SU-DHL-6 (cell line): Measurements from ENCODE around the gene EPB41L2.

ENCODE experiments used
- CTCF ChIP-seq: fragments of 200-600 bp; sonication (generic); IDR thresholded peaks from one replicate; pipeline ENCODE4 v1.5.1; 2017; ENCODE audit warnings: antibody characterized with exemption, mild to moderate bottlenecking, low read length, moderate library complexity; ENCODE audit not compliant: insufficient read depth, poor library complexity, severe bottlenecking
- EZH2phosphoT487 ChIP-seq: fragments of 200-600 bp; sonication (generic), shearing (Covaris generic); conservative IDR thresholded peaks from 2 replicates; pipeline ENCODE4 v1.6.1; 2018; ENCODE audit warnings: mild to moderate bottlenecking, antibody characterized with exemption, low read length, moderate library complexity, mixed read lengths

GRCh38 chr6:130858054-130858453 is 205.0 kb downstream of the EPB41L2 start:
- TF ChIP-seq CTCF = no peak
- TF ChIP-seq EZH2phosphoT487 = no peak
